ENCODE results near the gene PRRT2.

Gene PRRT2

GRCh38 chr16:29860218-29860617 is 48.2 kb downstream of the PRRT2 start:
- H3K9me2 ChIP-seq (replicated peaks; ENCODE audit: low read depth, low read length), result no peaks in the 10 kb centered on the region
- H3F3A ChIP-seq (ENCODE audit: low read depth), result no peaks in the 10 kb centered on the region
- H3K27me3 ChIP-seq (ENCODE audit: insufficient read depth, low read length, poor library complexity, severe bottlenecking), result no peaks in the 10 kb centered on the region
- H3K36me3 ChIP-seq (ENCODE audit: insufficient read depth, low read length), result no peaks in the 10 kb centered on the region; the same call in 1 of the 2 replicates
- H3K79me2 ChIP-seq (ENCODE audit: insufficient read depth, low read length), result peaks cover 23% of the 10 kb centered on the region
- H3K9ac ChIP-seq (ENCODE audit: low read depth, low read length, poor library complexity, severe bottlenecking), result no peak overlapping the region
- H3K4me3 ChIP-seq (ENCODE audit: low read length, poor library complexity, severe bottlenecking), result no peak overlapping the region
- TF ChIP-seq CTCF (conservative IDR thresholded peaks at IDR 0.05; ENCODE audit: low read length) (no peak), EZH2phosphoT487 (IDR thresholded peaks at IDR 0.05; ENCODE audit: borderline replicate concordance) (no peak)
- no peak overlapping the region for H2AFZ ChIP-seq (ENCODE audit: low read length)
- H4K20me1 ChIP-seq (ENCODE audit: insufficient read depth, low read length, poor library complexity, severe bottlenecking), result peaks cover 6% of the 10 kb centered on the region
- H3K4me1 ChIP-seq (ENCODE audit: insufficient read depth, low read length, poor library complexity, severe bottlenecking), result peaks cover 13% of the 10 kb centered on the region
- H3K4me2 ChIP-seq (ENCODE audit: low read depth, low read length, poor library complexity, severe bottlenecking), result peak overlapping the region; percentile 97
- no peaks in the 10 kb centered on the region for H3K9me3 ChIP-seq (ENCODE audit: insufficient read depth, low read depth, low read length)

- peaks cover 23% of the 10 kb centered on the region for H3K79me2 ChIP-seq (ENCODE audit: insufficient read depth, low read length)
- peaks cover 6% of the 10 kb centered on the region for H4K20me1 ChIP-seq (ENCODE audit: insufficient read depth, low read length, poor library complexity, severe bottlenecking)
- peak overlapping the region; percentile 78 for H3K9ac ChIP-seq (ENCODE audit: low read depth, low read length, poor library complexity, severe bottlenecking)
- peak overlapping the region; percentile 92 for H2AFZ ChIP-seq (ENCODE audit: low read length)
- no peaks in the 10 kb centered on the region for H3F3A ChIP-seq (ENCODE audit: low read depth)
- no peaks in the 10 kb centered on the region for H3K9me3 ChIP-seq (ENCODE audit: insufficient read depth, low read depth, low read length)
- H3K9me2 ChIP-seq (replicated peaks; ENCODE audit: low read depth, low read length), result no peaks in the 10 kb centered on the region
- TF ChIP-seq CTCF (conservative IDR thresholded peaks at IDR 0.05; ENCODE audit: low read length) (no peak), EZH2phosphoT487 (IDR thresholded peaks at IDR 0.05; ENCODE audit: borderline replicate concordance) (no peak)
- H3K4me1 ChIP-seq (ENCODE audit: insufficient read depth, low read length, poor library complexity, severe bottlenecking), result peaks cover 13% of the 10 kb centered on the region
- no peaks in the 10 kb centered on the region for H3K27me3 ChIP-seq (ENCODE audit: insufficient read depth, low read length, poor library complexity, severe bottlenecking)
- H3K36me3 ChIP-seq (ENCODE audit: insufficient read depth, low read length), result no peaks in the 10 kb centered on the region; the same call in 1 of the 2 replicates
- H3K4me2 ChIP-seq (ENCODE audit: low read depth, low read length, poor library complexity, severe bottlenecking), result peak overlapping the region; percentile 97
- H3K4me3 ChIP-seq (ENCODE audit: low read length, poor library complexity, severe bottlenecking), result peak overlapping the region; percentile 84
Observed at GRCh38 chr16:29862383-29862883, 50.4 kb downstream of the PRRT2 start.

GRCh38 chr16:29862884-29863668 is 51.1 kb downstream of the PRRT2 start, which contains the start of gene CDIPT:
Gene CDIPT, minus strand, starts transcription at chr16:29863226. Its CDS starts 369 bp downstream, at chr16:29862857.
- H3K4me3 ChIP-seq (ENCODE audit: low read length, poor library complexity, severe bottlenecking), result peak within 1 kb of the TSS; percentile 84
- H2AFZ ChIP-seq (ENCODE audit: low read length), result peak within 1 kb of the TSS; percentile 92
- H3K9me2 ChIP-seq (replicated peaks; ENCODE audit: low read depth, low read length), result no peaks in the 10 kb centered on the region
- peak within 1 kb of the TSS; percentile 78 for H3K9ac ChIP-seq (ENCODE audit: low read depth, low read length, poor library complexity, severe bottlenecking)
- H3K79me2 ChIP-seq (ENCODE audit: insufficient read depth, low read length), result peaks cover 23% of the 10 kb centered on the region
- H4K20me1 ChIP-seq (ENCODE audit: insufficient read depth, low read length, poor library complexity, severe bottlenecking), result peaks cover 6% of the 10 kb centered on the region
- H3K4me2 ChIP-seq (ENCODE audit: low read depth, low read length, poor library complexity, severe bottlenecking), result peak within 1 kb of the TSS; percentile 97
- peaks cover 18% of the 10 kb centered on the region for H3K4me1 ChIP-seq (ENCODE audit: insufficient read depth, low read length, poor library complexity, severe bottlenecking)
- no peaks in the 10 kb centered on the region for H3K9me3 ChIP-seq (ENCODE audit: insufficient read depth, low read depth, low read length)
- TF ChIP-seq EZH2phosphoT487 (IDR thresholded peaks at IDR 0.05; ENCODE audit: borderline replicate concordance) (no peak), CTCF (conservative IDR thresholded peaks at IDR 0.05; ENCODE audit: low read length) (peak; percentile 73)
- H3F3A ChIP-seq (ENCODE audit: low read depth), result no peaks in the 10 kb centered on the region
- no peaks in the 10 kb centered on the region; the same call in 1 of the 2 replicates for H3K36me3 ChIP-seq (ENCODE audit: insufficient read depth, low read length)
- H3K27me3 ChIP-seq (ENCODE audit: insufficient read depth, low read length, poor library complexity, severe bottlenecking), result no peaks in the 10 kb centered on the region
